SK-N-SH treated with all-trans-retinoic acid at 6 μM for 48 hours (cell line): ENCODE data around the gene GNL1.

Experiments used
- ATAC-seq: fragments of 200-7000 bp; cut with Tn5 transposase; 3 replicates; pipeline ENCODE4 v1.9.1; 2020; ENCODE audit warnings: mild to moderate bottlenecking, moderate library complexity
- ARNTL ChIP-seq: fragments of 450-650 bp; formaldehyde crosslinking; IDR thresholded peaks from 2 replicates; pipeline ENCODE4 v1.5.0; 2020; ENCODE audit warnings: low read depth, mild to moderate bottlenecking, moderate library complexity, borderline replicate concordance
- BACH2 ChIP-seq: fragments of 250-450 bp; sonication (Bioruptor Pico); IDR thresholded peaks from 2 replicates; pipeline ENCODE4 v1.9.0; 2021; ENCODE audit warnings: mild to moderate bottlenecking, borderline replicate concordance
- CREB5 ChIP-seq: fragments of 250-450 bp; sonication (Bioruptor Pico); IDR thresholded peaks from 2 replicates; pipeline ENCODE4 v1.5.1; 2020; ENCODE audit warnings: low read depth, mild to moderate bottlenecking, moderate library complexity
- CSDC2 ChIP-seq: fragments of 250-450 bp; sonication (Bioruptor Pico); IDR thresholded peaks from 2 replicates; pipeline ENCODE4 v1.5.0; 2020; ENCODE audit warnings: mild to moderate bottlenecking, moderate library complexity
- CSRNP3 ChIP-seq: fragments of 250-450 bp; sonication (Bioruptor Pico); IDR thresholded peaks from 2 replicates; pipeline ENCODE4 v1.5.1; 2021; ENCODE audit warnings: mild to moderate bottlenecking, moderate library complexity
- ESRRG ChIP-seq: fragments of 250-450 bp; sonication (Bioruptor Pico); IDR thresholded peaks from 2 replicates; pipeline ENCODE4 v1.6.1; 2021; ENCODE audit warnings: mild to moderate bottlenecking
- GLIS3 ChIP-seq: fragments of 250-450 bp; sonication (Bioruptor Pico); IDR thresholded peaks from 2 replicates; pipeline ENCODE4 v1.5.0; 2020; ENCODE audit warnings: mild to moderate bottlenecking, moderate library complexity
- ISL1 ChIP-seq: fragments of 250-450 bp; sonication (Bioruptor Pico); IDR thresholded peaks from 2 replicates; pipeline ENCODE4 v2.1.2; 2022; ENCODE audit warnings: mild to moderate bottlenecking, moderate library complexity
- OSR1 ChIP-seq: fragments of 250-450 bp; sonication (Bioruptor Pico); IDR thresholded peaks from 2 replicates; pipeline ENCODE4 v1.8.0; 2022; ENCODE audit warnings: moderate library complexity, mild to moderate bottlenecking, inconsistent platforms
- PATZ1 ChIP-seq: fragments of 250-450 bp; sonication (Bioruptor Pico); IDR thresholded peaks from 2 replicates; pipeline ENCODE4 v1.8.0; 2020; ENCODE audit warnings: mild to moderate bottlenecking, moderate library complexity, borderline replicate concordance
- PPARA ChIP-seq: fragments of 250-450 bp; sonication (Bioruptor Pico); IDR thresholded peaks from 2 replicates; pipeline ENCODE4 v1.5.0; 2020; ENCODE audit warnings: mild to moderate bottlenecking, borderline replicate concordance
- RARB ChIP-seq: fragments of 250-450 bp; sonication (Bioruptor Pico); IDR thresholded peaks from 2 replicates; pipeline ENCODE4 v1.8.0; 2021; ENCODE audit warnings: mild to moderate bottlenecking, moderate library complexity
- SNAI2 ChIP-seq: fragments of 250-450 bp; sonication (Bioruptor Pico); IDR thresholded peaks from 2 replicates; pipeline ENCODE4 v1.5.0; 2020; ENCODE audit warnings: mild to moderate bottlenecking, moderate library complexity
- TCF4 ChIP-seq: fragments of 250-450 bp; sonication (Bioruptor Pico); IDR thresholded peaks from 2 replicates; pipeline ENCODE4 v1.8.0; 2021; ENCODE audit warnings: mild to moderate bottlenecking, moderate library complexity, borderline replicate concordance
- TOX ChIP-seq: fragments of 250-450 bp; sonication (Bioruptor Pico); IDR thresholded peaks from 2 replicates; pipeline ENCODE4 v1.8.0; 2021; ENCODE audit warnings: mild to moderate bottlenecking, moderate library complexity, borderline replicate concordance
- ZC3H10 ChIP-seq: fragments of 250-450 bp; sonication (Bioruptor Pico); IDR thresholded peaks from 2 replicates; pipeline ENCODE4 v1.5.1; 2021; ENCODE audit warnings: mild to moderate bottlenecking, moderate library complexity
- ZFP3 ChIP-seq: fragments of 250-450 bp; sonication (Bioruptor Pico); IDR thresholded peaks from 2 replicates; pipeline ENCODE4 v1.5.0; 2020; ENCODE audit warnings: mild to moderate bottlenecking, moderate library complexity
- ZFP30 ChIP-seq: fragments of 450-650 bp; formaldehyde crosslinking; IDR thresholded peaks from 2 replicates; pipeline ENCODE4 v1.5.0; 2022; ENCODE audit warnings: mild to moderate bottlenecking, moderate library complexity
- ZNF565 ChIP-seq: fragments of 450-650 bp; formaldehyde crosslinking; conservative IDR thresholded peaks from 2 replicates; pipeline ENCODE4 v1.5.0; 2020; ENCODE audit warnings: low read depth, mild to moderate bottlenecking, moderate library complexity
- ZNF70 ChIP-seq: fragments of 450-650 bp; formaldehyde crosslinking; IDR thresholded peaks from 2 replicates; pipeline ENCODE4 v1.5.0; 2020; ENCODE audit warnings: mild to moderate bottlenecking, moderate library complexity
- TF ChIP-seq, protein P1 (sequence below): fragments of 250-450 bp; sonication (Bioruptor Pico); IDR thresholded peaks from 2 replicates; pipeline ENCODE4 v1.8.0; 2021; ENCODE audit warnings: low read depth, mild to moderate bottlenecking, moderate library complexity, borderline replicate concordance
- TF ChIP-seq, protein P2 (sequence below): fragments of 250-450 bp; sonication (Bioruptor Pico); IDR thresholded peaks from 2 replicates; pipeline ENCODE4 v1.5.0; 2020; ENCODE audit warnings: mild to moderate bottlenecking, moderate library complexity

GNL1 gene

DNA sequence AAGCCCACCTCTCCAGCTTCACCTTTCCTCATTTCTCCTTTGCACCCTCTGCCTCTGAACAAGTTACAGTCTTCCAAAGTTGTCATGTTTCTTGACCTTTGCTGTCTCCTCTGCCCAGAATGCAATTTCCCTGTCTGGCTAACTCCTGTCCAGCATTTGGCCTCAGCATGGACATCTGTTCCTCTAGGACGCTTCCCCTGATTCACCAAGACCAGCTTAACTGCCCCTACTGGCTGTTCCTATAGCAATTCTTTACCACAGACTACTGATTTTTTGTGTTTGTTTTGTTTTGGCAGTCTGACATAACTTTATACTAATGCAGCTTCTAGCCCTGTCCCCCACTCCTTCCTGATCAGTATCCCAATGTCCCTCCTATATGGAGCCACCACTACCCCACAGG, 13.4 kb downstream of the GNL1 start:
- no peak for TF ChIP-seq ARNTL
- no peak for TF ChIP-seq CSRNP3
- TF ChIP-seq CREB5, result no peak
- no peak for ATAC-seq

GRCh38 chr6:30542404-30542725, 13.9 kb downstream of the GNL1 start:
- no peak; the same call in 2 of the 3 replicates for ATAC-seq
- TF ChIP-seq BACH2, result no peak
- TF ChIP-seq RARB (CRISPR knock-in tag), result no peak
- TF ChIP-seq, all 23 proteins: peak for 0

DNA sequence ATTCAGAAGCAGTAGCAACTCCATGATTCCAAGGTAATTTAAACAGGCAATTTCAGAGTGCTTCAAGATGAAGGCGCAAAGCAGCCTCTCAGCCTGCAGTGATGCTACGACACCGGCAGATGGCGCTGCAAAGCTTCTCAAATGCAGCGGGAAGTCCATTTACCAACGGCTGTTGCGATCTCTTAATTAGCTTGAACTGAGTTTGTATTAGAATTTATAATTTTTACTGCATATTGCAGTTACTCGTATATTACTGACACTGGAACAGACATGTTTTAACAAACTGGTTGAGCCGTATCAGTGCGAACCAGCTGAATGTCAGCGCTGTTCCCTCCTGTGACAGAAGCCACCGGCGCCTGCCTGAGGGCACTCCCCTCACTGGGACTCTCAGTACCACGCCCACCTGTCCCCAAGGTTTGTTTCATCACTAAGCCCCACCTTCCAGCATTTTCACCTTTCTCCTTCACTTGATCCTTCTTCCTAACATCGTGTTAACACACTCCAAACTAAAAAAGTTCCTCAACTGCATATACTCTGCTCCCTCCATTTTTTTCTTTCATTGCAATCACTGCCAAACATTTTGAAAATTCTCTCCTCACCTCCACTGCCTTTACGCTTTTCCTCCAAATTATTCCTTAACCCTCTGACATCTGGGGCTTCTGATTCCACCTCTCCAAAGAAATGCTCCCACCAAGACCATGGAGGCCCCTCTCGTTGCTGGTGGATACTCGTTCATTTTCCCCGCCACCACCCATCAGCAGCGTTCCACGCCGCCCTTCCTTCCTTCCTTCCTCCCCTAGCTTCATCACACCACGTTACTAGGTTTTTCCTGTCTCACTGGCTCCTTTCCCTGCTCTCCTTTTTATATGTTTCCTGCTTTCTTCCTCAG, 14.5 kb downstream of the GNL1 start:
- peak; percentile 73 for ATAC-seq
- TF ChIP-seq CSRNP3, result no peak
- TF ChIP-seq ESRRG (CRISPR knock-in tag), result no peak
- TF ChIP-seq RARB (CRISPR knock-in tag), result no peak
- TF ChIP-seq, protein P1, sequence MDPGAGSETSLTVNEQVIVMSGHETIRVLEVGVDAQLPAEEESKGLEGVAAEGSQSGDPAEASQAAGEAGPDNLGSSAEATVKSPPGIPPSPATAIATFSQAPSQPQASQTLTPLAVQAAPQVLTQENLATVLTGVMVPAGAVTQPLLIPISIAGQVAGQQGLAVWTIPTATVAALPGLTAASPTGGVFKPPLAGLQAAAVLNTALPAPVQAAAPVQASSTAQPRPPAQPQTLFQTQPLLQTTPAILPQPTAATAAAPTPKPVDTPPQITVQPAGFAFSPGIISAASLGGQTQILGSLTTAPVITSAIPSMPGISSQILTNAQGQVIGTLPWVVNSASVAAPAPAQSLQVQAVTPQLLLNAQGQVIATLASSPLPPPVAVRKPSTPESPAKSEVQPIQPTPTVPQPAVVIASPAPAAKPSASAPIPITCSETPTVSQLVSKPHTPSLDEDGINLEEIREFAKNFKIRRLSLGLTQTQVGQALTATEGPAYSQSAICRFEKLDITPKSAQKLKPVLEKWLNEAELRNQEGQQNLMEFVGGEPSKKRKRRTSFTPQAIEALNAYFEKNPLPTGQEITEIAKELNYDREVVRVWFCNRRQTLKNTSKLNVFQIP (CRISPR knock-in tag), result no peak
- TF ChIP-seq GLIS3 (CRISPR knock-in tag), result no peak
- TF ChIP-seq TOX (CRISPR knock-in tag), result no peak
- TF ChIP-seq ZC3H10 (CRISPR knock-in tag), result no peak
- TF ChIP-seq SNAI2, result no peak
- TF ChIP-seq ISL1 (CRISPR knock-in tag), result no peak
- no peak for TF ChIP-seq PATZ1 (CRISPR knock-in tag)
- TF ChIP-seq TCF4, result no peak
- TF ChIP-seq BACH2, result no peak
- TF ChIP-seq CSDC2, result no peak
- TF ChIP-seq ZNF70 (CRISPR knock-in tag), result no peak
- TF ChIP-seq CREB5, result no peak
- TF ChIP-seq ZFP30 (CRISPR knock-in tag), result no peak
- no peak for TF ChIP-seq PPARA (CRISPR knock-in tag)
- TF ChIP-seq ZFP3 (CRISPR knock-in tag), result no peak
- no peak for TF ChIP-seq OSR1 (CRISPR knock-in tag)

- ATAC-seq, result no peak
- TF ChIP-seq ARNTL, result no peak
- TF ChIP-seq, protein P2, sequence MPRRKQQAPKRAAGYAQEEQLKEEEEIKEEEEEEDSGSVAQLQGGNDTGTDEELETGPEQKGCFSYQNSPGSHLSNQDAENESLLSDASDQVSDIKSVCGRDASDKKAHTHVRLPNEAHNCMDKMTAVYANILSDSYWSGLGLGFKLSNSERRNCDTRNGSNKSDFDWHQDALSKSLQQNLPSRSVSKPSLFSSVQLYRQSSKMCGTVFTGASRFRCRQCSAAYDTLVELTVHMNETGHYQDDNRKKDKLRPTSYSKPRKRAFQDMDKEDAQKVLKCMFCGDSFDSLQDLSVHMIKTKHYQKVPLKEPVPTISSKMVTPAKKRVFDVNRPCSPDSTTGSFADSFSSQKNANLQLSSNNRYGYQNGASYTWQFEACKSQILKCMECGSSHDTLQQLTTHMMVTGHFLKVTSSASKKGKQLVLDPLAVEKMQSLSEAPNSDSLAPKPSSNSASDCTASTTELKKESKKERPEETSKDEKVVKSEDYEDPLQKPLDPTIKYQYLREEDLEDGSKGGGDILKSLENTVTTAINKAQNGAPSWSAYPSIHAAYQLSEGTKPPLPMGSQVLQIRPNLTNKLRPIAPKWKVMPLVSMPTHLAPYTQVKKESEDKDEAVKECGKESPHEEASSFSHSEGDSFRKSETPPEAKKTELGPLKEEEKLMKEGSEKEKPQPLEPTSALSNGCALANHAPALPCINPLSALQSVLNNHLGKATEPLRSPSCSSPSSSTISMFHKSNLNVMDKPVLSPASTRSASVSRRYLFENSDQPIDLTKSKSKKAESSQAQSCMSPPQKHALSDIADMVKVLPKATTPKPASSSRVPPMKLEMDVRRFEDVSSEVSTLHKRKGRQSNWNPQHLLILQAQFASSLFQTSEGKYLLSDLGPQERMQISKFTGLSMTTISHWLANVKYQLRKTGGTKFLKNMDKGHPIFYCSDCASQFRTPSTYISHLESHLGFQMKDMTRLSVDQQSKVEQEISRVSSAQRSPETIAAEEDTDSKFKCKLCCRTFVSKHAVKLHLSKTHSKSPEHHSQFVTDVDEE, result no peak
- no peak for TF ChIP-seq ZNF70 (CRISPR knock-in tag)
- TF ChIP-seq ZC3H10 (CRISPR knock-in tag), result no peak
- no peak for TF ChIP-seq TOX (CRISPR knock-in tag)
- TF ChIP-seq PATZ1 (CRISPR knock-in tag), result no peak
- no peak for TF ChIP-seq RARB (CRISPR knock-in tag)
- TF ChIP-seq ZNF565 (CRISPR knock-in tag), result no peak
- TF ChIP-seq BACH2, result no peak
- no peak for TF ChIP-seq ESRRG (CRISPR knock-in tag)
These were observed 18.4 kb downstream of the GNL1 start for GRCh38 chr6:30537931-30538330.
